GM21576 (cell line): ENCODE results near the gene AZGP1.
A peak's percentile ranks its signal among the peaks of the same experiment; 100 is the strongest.
"Not testable (repeated sequence)": the region's sequence is repeated elsewhere in the genome, so short reads cannot be mapped to it uniquely, and the experiment has no call there.

ENCODE experiments used
- ATAC-seq: cut with Tn5 transposase; IDR thresholded peaks from one replicate; pipeline ENCODE4 v1.9.1; 2021; ENCODE audit warnings: mild to moderate bottlenecking, moderate library complexity; ENCODE audit not compliant: unreplicated experiment

AZGP1 gene

DNA sequence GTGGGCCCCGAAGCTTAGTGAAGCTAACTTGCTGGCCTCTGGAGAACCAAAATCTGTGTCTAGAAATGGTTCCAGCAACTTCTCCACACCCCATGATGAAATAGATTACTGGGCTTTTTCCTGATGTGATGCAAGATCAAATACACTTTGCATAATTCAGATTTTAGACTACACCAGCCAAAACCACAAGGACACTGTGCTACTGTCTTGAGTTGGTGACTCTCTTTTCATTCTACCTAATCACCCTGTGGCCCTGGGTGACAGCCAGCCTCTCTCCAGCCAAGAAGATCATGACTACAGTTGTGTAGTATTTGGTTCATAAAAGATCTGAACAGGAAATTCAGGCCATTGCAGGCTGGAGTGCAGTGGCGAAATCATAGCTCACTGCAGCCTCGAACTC lies 22.2 kb downstream of the AZGP1 start:
- no peak for ATAC-seq

DNA sequence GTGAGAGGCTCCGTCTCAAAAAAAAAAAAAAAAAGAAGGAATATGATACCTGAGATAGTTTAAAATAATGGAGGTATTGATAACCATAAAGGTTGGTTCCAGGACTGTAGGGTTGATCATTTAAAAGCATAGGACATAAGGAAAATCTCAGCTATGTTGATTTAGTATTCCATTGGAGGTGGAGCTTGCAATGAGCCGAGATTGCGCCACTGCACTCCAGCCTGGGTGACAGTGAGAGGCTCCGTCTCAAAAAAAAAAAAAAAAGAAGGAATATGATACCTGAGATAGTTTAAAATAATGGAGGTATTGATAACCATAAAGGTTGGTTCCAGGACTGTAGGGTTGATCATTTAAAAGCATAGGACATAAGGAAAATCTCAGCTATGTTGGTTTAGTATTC lies 23.2 kb downstream of the AZGP1 start:
- not testable (repeated sequence) for ATAC-seq

DNA sequence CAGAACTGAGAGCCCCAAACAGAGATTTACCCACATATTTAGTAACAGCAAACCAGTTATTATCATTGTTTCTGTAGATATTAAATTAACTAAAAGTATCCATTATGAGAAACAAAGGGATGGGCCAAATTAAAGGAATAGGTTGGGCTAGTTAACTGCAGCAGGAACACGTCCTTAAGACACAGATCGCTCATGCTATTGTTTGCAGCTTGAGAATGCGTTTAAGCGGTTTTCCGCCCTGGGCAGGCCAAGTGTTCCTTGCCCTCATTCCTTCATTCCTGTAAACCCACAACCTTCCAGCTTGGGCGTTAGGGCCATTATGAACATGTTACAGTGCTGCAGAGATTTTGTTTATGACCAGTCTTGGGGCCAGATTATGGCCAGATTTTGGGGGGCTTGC lies 25.0 kb downstream of the AZGP1 start:
- not testable (repeated sequence) for ATAC-seq

DNA sequence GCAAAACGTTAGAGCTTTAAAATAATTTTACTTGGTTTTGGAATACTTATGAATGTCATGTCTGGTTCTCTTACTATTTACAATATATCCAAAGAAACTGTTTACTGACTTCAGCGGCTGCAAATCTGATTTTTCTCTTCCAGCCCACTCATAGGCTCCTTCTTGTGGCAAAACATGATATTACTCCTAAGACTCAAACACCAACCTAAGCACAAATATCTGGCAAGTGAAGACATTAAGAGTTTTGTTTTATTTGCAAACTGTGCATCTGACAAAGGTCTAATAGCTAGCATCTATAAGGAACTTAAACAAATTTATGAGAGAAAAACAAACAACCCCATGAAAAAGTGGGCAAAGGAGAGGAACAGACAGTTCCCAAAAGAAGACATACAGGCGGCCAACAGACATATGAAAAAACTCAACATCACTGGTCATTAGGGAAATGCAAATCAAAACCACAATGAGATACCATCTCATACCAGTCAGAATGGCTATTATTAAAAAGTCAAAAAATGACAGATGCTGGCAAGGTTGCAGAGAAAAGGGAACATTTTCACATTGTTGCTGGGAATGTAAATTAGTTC lies 26.1 kb downstream of the AZGP1 start:
- no peak for ATAC-seq

DNA sequence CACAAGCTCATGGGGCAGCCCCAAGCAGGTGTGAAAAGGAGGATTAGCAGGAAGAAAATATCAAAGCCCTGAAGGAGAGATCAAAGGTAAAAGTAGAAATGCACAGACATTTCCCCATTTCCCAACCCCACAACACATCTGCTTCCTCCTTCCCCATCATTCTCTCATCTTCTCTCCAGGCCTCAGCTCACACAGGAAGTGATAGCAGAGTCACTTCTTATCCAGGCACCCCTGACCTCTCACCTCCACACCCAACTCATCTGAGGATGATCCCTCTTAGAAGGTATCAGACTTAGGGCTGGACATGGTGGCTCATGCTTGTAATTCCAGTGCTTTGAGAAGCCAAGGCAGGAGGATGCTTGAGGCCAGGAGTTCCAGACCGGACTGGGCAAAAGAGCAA lies 28.2 kb downstream of the AZGP1 start:
- no peak for ATAC-seq

DNA sequence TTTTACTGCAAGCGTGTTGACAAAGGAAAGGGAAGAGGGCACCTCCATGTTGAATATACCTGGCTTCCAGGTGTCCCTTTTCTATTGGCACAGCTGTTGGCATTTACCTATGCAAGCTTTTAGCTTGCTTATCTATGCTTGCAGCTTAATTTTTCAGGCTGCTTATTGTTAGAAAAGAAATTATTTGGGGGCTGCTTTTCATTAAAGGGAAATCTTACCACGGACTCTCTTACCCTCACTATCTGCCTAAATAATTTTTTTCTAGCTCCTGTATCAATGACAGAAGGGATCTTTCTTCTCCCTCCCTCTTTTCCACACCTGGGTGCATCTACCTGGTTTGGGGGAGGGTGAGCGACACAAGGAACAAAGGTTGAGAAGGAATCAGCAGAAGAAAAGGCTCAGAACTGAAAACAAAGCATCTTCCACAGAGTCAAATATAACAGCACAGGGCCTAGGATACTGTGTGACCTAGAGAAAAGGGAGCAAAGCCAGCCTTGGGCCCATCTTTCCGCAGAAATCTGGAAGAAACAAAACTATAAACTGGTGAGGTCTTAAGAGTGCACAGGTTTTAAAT lies 31.2 kb downstream of the AZGP1 start:
- ATAC-seq: no peak

DNA sequence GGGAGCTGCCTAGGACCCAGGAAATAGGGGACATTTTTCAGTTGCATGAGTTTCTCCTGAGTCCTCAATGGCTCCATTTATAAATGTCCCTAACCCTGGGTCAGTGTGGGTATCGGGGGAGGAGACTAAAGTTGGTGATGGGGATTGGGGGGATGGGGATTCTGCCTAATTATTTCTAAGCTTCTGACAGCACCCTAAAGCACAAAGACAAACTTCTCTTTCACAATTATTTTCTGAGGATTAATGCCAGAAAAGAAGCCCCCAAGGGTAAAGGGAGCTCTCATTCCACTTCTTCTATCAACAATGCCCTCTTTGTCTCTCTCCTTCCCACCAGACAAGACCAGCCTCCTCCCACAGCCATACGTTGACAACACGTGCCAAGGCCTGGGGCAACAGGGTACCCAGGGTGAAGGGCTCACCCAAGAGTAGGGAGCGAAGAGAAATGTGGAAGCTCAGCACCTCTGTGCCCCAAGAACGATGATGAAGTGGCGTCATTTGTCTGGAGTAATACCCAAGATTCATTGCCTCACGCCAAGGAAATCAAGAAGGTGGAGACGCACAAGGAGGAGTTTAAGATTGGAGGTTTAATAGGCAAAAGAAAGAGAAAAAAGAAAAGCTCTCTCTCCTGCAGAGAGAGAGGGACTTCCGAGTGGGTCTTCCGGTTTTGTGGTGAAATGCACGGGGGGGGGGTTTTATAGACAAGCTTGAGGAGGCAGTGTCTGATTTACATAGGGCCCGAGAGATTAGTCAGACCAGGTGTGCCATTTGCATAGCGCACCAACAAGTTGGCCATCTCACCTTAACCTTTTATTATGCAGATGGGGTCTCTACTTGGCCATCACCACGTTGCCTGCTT lies 32.0 kb downstream of the AZGP1 start:
- no peak for ATAC-seq

DNA sequence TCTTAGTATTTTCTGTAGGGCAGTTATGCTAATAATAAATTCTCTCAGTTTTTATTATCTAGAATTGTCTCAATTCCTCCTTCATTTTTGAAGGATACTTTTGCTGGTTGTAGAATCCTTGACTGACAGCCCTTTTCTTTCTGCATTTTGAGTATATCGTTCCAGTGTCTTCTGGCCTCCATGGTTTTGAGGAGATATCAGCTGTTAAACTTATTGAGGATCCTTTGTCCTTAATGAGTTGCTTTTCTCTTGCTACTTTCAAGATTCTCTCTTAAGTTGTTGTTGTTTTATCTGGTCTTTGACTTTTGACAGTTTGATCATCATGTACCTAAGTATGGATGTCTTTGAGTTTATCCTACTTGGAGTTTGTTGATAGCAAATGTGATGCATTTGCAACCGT lies 37.5 kb downstream of the AZGP1 start:
- ATAC-seq: no peak

DNA sequence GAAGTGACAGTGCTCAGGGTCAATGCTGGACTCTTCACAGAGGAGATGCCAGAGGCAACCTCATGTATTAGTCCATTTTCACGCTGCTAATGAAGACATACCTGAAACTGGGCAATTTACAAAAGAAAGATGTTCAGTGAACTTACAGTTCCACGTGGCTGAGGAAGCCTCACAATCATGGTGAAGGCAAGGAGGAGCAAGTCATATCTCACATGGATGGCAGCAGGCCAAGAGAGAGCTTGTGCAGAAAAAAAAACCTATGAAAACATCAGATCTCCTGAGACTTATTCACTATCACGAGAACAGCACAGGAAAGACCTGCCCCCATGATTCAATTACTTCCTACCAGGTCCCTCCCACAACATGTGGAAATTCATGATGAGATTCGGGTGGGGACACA lies 40.8 kb downstream of the AZGP1 start:
- not testable (repeated sequence) for ATAC-seq

DNA sequence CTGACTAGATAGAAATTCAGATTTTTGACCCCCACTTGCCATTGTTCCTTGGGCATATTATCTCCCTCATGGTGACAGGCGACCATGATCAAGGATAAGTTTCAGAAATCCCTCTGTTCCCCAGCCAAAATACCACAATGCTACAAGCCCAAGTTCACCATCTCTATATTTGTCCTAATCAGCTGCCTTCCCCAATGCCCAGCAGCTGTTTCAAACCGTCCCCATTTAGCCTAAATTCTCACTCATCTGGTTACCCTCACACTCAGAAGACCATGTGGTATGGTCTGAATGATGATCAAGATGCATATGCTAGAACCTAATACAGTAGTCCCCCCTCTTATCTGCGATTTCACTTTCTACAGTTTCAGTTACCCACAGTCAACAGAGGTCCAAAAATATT lies 45.5 kb downstream of the AZGP1 start:
- no peak for ATAC-seq

DNA sequence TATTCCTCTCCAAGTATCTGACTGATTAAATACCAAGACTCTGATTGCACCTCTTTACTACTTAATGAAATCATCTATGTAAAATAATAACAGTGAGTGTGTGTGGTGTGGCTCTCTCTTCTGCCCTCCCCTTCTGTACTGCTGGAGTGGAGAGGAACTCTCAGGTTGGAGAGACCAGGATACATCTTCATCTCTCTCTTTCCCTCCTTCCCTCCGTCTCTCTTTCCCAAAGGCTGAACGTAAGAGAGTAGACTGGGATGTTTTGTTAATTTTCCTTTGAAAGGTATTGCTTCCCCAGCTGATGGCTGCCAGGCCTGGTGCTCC lies 46.1 kb downstream of the AZGP1 start:
- ATAC-seq: no peak

DNA sequence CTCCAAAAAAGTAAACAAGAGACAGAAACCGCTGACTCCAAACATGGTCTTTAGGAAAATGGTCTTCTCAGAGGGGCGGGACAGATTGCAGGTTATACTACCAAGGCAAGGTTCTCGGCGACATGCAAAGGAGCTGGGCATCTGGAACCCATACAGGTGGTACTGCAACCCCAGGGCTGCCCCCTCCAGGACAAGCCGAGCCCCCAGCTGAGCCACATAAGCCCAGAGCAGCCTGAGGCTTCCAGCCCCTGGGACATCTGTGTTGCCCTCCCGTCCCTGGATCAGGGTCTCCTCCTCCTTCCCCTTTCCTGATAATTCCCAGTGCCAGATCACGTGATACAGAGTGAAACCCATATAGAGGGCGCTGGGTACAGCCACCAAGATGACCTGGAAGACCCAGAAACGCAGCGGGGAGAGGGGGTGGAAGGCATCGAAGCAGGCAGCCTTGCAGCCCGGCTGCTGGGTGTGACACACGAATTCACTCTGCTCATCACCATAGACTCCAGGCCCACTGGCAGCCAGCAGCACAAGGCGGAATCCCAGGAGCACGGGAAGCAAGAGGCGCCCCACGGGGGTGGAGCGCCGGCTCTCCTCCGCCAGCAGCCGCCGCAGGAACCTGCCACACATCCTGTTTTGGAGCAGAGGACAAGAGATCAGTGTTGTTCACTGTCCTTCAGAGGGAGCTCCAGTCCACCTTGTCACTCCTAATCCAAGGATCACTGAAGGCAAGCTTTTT lies 46.7 kb downstream of the AZGP1 start, which contains the start of gene GJC3:
Gene GJC3, minus strand, starts transcription at position 627 of the 736 bp plus-strand sequence. Its CDS starts 0 bp downstream, at position 627.
- no peak for ATAC-seq

DNA sequence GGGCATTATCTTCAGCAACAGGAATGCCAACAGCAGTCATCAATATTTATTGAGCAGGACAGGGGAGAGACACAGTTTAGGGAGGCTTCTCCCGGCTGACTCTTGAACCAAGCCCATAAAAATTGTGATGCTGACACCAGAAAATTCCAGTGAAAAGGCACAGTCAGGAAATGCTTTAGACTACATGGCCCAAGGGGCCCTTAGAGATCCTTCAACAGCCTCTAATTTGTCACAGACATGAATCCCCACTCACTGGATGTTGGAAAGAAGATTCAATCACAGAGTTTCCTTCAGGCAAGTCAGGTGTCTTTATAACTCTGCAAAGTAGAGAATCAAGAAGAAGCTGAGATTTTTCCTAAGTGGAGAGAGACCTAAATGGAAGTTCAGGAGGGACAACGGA lies 47.6 kb downstream of the AZGP1 start:
- ATAC-seq: no peak

DNA sequence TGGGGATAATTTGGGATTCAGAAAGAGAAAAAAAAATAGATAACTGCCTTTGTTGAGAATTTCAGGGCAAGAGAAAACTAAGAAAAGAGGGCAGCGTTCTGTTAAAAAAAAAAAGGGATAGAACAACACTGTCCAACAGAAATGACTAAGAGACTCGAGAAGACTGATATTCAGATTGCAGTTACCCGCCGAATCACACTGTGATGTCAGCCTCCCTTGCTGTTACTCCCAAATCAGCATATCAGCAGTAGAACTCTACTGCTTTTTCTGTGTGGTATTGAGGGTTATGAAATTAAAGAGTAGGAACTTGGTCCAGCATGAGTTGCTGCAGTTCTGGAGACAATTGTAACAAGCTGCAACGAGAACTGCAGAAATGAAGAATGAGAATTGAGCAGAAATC lies 48.3 kb downstream of the AZGP1 start:
- no peak for ATAC-seq

DNA sequence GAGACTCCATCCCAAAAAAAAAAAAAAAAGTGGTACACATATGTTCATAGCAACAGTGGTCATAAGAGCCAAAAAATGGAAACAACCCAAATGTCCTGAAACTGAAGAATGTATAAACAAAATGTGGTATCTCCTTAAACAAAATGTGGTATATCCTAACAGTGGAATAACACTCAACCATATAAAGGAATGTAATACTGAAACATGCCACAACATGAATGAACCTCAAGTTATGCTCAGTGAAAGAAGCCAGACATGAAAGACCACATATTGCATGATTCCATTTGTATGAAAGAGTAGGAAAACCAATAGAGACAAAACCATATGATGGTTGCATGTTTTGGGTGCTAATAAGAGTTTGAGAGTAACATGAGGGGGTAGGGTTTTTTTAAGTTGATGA lies 49.5 kb downstream of the AZGP1 start:
- no peak for ATAC-seq

DNA sequence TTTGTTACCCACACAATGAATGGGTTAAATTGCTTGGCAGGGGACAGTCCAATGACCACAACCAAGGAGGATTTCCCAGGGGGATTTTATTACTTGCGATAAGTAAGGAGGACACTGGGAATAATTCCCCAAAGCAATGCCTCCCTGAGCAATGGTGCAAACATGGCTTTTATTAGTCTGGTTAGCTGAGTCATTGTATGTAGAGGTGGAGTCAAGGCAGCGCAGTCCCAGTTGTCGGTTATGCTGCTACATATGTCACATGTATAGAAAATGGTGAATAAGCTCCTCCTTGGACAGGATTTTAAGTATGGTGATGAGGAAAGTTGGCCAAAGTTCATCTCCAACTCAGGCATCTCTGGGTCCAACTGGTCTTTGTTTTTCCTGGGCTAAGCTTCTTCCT lies 52.6 kb downstream of the AZGP1 start:
- no peak for ATAC-seq

DNA sequence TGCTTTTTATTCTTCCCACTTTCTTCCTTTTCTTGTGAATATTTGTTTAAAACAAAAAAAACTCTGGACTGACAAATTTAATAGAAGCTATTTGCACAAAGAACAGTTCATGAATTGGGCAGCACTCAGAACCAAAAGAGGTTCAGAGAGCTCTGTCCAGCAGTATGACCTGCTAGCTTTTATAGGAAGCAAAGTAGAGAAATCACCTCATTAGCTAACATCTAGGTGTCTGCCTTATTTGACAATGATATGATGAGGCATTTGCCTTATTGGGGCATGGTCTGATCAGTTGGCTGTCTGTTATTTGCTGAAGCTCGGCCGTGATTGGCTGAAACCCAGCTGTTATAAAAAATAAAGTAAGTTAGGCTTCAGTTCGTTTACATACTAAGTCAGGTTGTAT lies 55.7 kb downstream of the AZGP1 start:
- no peak for ATAC-seq

DNA sequence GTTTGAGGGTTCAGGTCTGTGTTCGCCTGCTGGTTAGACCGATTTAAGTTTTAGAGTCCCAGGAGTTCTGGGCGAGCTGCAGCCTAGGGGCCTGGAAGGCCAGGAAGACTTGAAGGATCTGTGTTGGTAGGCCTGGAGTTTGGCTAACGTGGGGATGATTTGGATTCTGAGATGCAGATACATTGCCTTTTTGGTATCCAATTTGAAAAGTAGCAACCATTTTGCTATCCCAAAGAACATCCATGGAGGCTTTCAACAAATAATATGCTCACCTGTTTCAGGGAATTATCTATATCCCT lies 56.1 kb downstream of the AZGP1 start:
- ATAC-seq: no peak

DNA sequence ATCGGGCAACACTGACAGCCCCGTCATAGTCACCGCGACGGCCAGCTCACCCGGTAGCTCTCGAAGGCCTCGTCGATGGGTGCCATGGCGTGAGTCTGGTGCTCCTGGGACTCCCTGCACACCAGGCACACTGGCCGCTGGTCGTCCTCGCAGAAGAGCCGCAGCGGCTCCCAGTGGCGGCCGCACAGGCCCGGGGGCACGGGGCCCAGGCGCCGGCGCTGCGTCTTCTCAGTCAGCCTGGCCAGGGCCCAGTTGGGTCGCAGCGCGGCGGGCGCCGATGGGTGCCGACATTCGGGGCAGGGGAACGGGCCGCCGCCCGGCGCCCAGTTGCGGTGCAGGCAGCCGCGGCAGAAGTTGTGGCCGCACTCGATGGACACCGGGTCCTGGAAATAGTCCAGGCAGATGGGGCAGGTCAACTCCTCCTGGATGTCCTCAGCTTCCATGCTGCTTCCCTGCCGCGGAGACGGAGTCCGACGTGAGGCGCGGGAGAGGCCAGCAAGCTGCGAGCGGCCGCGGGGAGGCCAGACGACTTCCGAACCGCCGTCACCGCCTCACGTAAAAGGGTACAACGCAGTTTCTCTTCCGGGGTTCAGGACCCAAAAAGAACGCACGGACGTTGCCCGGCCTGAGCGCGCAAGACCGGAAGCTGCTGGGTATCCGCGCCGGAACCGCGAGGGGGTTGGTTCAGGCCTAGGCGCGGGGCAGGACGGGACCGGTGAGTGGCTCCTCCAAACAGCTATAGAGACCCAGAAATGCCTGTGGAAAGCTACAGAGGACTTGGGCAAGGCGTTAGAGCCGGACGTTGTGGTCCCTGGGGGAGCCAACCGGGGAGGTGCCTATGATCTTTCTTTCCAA lies 56.6 kb downstream of the AZGP1 start, which contains the start of gene TRIM4:
Gene TRIM4, minus strand, starts transcription at position 572 of the 855 bp plus-strand sequence. Its CDS starts 129 bp downstream, at position 443.
- peak; percentile 94 for ATAC-seq
